HepG2 (cell line): ENCODE data around the gene BAIAP2L1. TPM values are rescaled to one million over a fixed set of nuclear protein-coding genes. Genes with fewer than 3 reads are reported as not detected.

Experiments
- CEBPG ChIP-seq: IDR thresholded peaks from 2 replicates; pipeline ENCODE4 v1.6.1; 2016
- FOSL2 ChIP-seq: sonication (generic); formaldehyde crosslinking; IDR thresholded peaks from 2 replicates; pipeline ENCODE4 v1.4.0; 2020; ENCODE audit warnings: missing genetic modification reagents
- GABPA ChIP-seq, 2 experiments: IDR thresholded peaks; 2 replicates each; pipeline ENCODE4 v1.6.1; 2011 to 2016; ENCODE audit warnings: low read depth in 2 of 2, low read length in 1 of 2, missing biosample characterization in 1 of 2, missing genetic modification characterization in 1 of 2
- GABPB1 ChIP-seq: IDR thresholded peaks from 2 replicates; pipeline ENCODE4 v1.6.1; 2016; ENCODE audit warnings: mild to moderate bottlenecking, missing genetic modification reagents, moderate library complexity, missing compliant biosample characterization
- HOXA3 ChIP-seq: sonication (generic); formaldehyde crosslinking; IDR thresholded peaks from 2 replicates; pipeline ENCODE4 v1.5.0; 2020; ENCODE audit warnings: missing genetic modification reagents
- IRX3 ChIP-seq: sonication (generic); formaldehyde crosslinking; IDR thresholded peaks from 2 replicates; pipeline ENCODE4 v1.8.1; 2023; ENCODE audit warnings: mild to moderate bottlenecking, low read depth, missing genetic modification reagents, borderline replicate concordance
- NFYC ChIP-seq: IDR thresholded peaks from 2 replicates; pipeline ENCODE4 v1.6.1; 2016; ENCODE audit warnings: missing genetic modification reagents, missing compliant biosample characterization
- NR2C2 ChIP-seq: sonication (generic); formaldehyde crosslinking; IDR thresholded peaks from 2 replicates; pipeline ENCODE4 v1.4.0; 2020; ENCODE audit warnings: missing genetic modification reagents, mild to moderate bottlenecking, moderate library complexity, borderline replicate concordance
- PCBP2 ChIP-seq: fragments of 200-400 bp; formaldehyde crosslinking; optimal IDR thresholded peaks from 2 replicates; pipeline ENCODE3; 2018; ENCODE audit warnings: low read length, low read depth; ENCODE audit not compliant: poor library complexity, severe bottlenecking
- PHF20 ChIP-seq: sonication (generic); formaldehyde crosslinking; IDR thresholded peaks from 2 replicates; pipeline ENCODE4 v1.5.0; 2020; ENCODE audit warnings: mild to moderate bottlenecking, missing genetic modification reagents
- PHF5A ChIP-seq: IDR thresholded peaks from one replicate; pipeline ENCODE4 v1.6.1; 2018; ENCODE audit warnings: low read depth, missing genetic modification reagents; ENCODE audit not compliant: unreplicated experiment
- SP4 ChIP-seq: sonication (generic); formaldehyde crosslinking; IDR thresholded peaks from 2 replicates; pipeline ENCODE4 v1.8.1; 2023; ENCODE audit warnings: mild to moderate bottlenecking, missing genetic modification reagents
- TCF7 ChIP-seq: sonication (generic); IDR thresholded peaks from 2 replicates; pipeline ENCODE4 v1.6.1; 2016; ENCODE audit warnings: antibody characterized with exemption, low read depth
- TRIM22 ChIP-seq: fragments of 450-650 bp; IDR thresholded peaks from 2 replicates; pipeline ENCODE4 v1.6.1; 2017
- ZNF138 ChIP-seq: sonication (generic); formaldehyde crosslinking; IDR thresholded peaks from 2 replicates; pipeline ENCODE4 v1.5.0; 2020; ENCODE audit warnings: mild to moderate bottlenecking, low read depth, missing genetic modification reagents
- ZNF142 ChIP-seq: sonication (generic); formaldehyde crosslinking; IDR thresholded peaks from 2 replicates; pipeline ENCODE4 v1.4.0; 2020; ENCODE audit warnings: missing genetic modification reagents
- ZNF224 ChIP-seq: sonication (generic); formaldehyde crosslinking; IDR thresholded peaks from 2 replicates; pipeline ENCODE4 v1.5.0; 2020; ENCODE audit warnings: mild to moderate bottlenecking, missing genetic modification reagents
- ZNF225 ChIP-seq: sonication (generic); formaldehyde crosslinking; IDR thresholded peaks from 2 replicates; pipeline ENCODE4 v1.4.0; 2020; ENCODE audit warnings: mild to moderate bottlenecking, missing genetic modification reagents
- ZNF317 ChIP-seq: sonication (generic); formaldehyde crosslinking; IDR thresholded peaks from 2 replicates; pipeline ENCODE4 v1.5.0; 2020; ENCODE audit warnings: mild to moderate bottlenecking, missing genetic modification reagents
- ZNF75D ChIP-seq: sonication (generic); formaldehyde crosslinking; IDR thresholded peaks from 2 replicates; pipeline ENCODE4 v1.8.1; 2023; ENCODE audit warnings: missing genetic modification reagents, mild to moderate bottlenecking, borderline replicate concordance
- ZNF850 ChIP-seq: sonication (generic); formaldehyde crosslinking; conservative IDR thresholded peaks from 2 replicates; pipeline ENCODE4 v1.9.0; 2021; ENCODE audit warnings: mild to moderate bottlenecking, missing genetic modification reagents
- ZNF878 ChIP-seq: sonication (generic); formaldehyde crosslinking; IDR thresholded peaks from 2 replicates; pipeline ENCODE4 v1.8.1; 2023; ENCODE audit warnings: mild to moderate bottlenecking, missing genetic modification reagents, moderate library complexity
- polyA plus RNA-seq, 8 experiments: library from polyadenylated mRNA; depleted of rRNA in 3 of 8; stranded (reverse) in 7 of 8; unstranded in 1 of 8; fragments of >200 nt; fragmentation: Illumina TruSeq in 4 of 8; extraction: Trizol in 4 of 8; gene quantifications; 2 replicates each; pipeline versions ENCODE4 v1.2.1 to v1.2.3, GENCODE V29; 2011 to 2016; ENCODE audit warnings: low read depth in 4 of 8, missing spikeins in 1 of 8, mixed read lengths in 1 of 8; ENCODE audit not compliant: insufficient read depth in 1 of 8
- total RNA-seq, 5 experiments: library from RNA; depleted of rRNA; stranded (reverse); fragments of >200 nt; fragmentation: Illumina TruSeq; extraction: Trizol; gene quantifications; 2 replicates each; pipeline ENCODE4 v1.2.3, GENCODE V29; 2016; ENCODE audit warnings: low read depth in 1 of 5
- TF ChIP-seq, protein P1 (sequence below): sonication (generic); formaldehyde crosslinking; IDR thresholded peaks from 2 replicates; pipeline ENCODE4 v1.5.1; 2020; ENCODE audit warnings: mild to moderate bottlenecking, missing genetic modification reagents, moderate library complexity

The BAIAP2L1 gene
- total and polyA plus RNA-seq, 2 of the 13 experiments (the other 11 are each of a cell fraction or from before 2014, with no cell fraction given), result 13.0 to 21.5 TPM

DNA sequence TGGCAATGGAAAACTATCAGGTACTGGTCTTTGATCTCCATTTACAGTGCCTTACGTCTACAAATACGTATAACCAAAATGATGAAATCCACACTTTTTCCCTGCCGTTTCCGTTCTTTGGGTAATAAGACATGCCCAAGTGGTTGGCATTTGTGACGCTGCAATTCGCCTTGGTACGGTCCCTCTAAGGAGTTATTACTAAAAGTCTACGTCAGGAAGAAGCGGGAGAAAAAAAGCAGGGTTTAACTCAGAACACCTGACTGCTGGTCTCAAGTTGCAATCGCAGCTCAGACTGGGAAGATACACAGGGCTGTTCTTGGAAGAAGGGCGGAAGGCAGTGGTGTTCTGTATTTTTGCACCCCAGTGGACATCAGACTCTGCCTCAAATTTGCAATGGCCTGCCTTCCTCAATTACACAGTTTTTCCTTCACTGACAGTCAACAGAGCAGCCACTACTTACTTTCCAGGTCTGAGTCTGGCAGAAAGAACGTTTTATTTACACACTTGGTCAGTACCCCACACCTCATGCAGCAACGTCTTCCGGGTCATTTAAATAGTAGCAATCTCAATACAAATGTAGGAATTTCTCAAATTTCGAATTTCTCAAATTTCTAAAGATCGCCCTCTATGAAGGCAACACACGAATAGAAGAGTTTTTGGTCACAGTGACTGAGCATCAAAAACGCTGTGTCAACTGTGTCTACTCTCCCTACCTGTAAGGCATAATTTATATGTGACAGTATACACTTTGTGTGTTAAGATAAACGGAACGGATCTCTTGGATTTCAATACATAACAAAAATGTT, 2.1 kb downstream of the BAIAP2L1 start (continued):
- TF ChIP-seq ZNF142 (CRISPR knock-in tag) (no peak), SP4 (CRISPR knock-in tag) (no peak), PHF20 (no peak), NR2C2 (CRISPR knock-in tag) (peak; percentile 47; the same call in 1 of the 2 replicates), ZNF138 (CRISPR knock-in tag) (no peak), IRX3 (CRISPR knock-in tag) (no peak), GABPA (IDR thresholded peaks at IDR 0.05; ENCODE audit: low read depth, low read length) (no peak), GABPA (CRISPR knock-in tag; IDR thresholded peaks at IDR 0.05; ENCODE audit: low read depth) (peak; percentile 59), FOSL2 (no peak), CEBPG (CRISPR knock-in tag) (no peak), ZNF225 (CRISPR knock-in tag) (no peak), GABPB1 (CRISPR knock-in tag) (peak; percentile 46; the same call in 1 of the 2 replicates), ZNF317 (CRISPR knock-in tag) (no peak), ZNF850 (CRISPR knock-in tag) (no peak), TRIM22 (no peak), ZNF878 (no peak), NFYC (CRISPR knock-in tag) (no peak), ZNF75D (CRISPR knock-in tag) (no peak), HOXA3 (CRISPR knock-in tag) (no peak), TCF7 (peak; percentile 15; the same call in 1 of the 2 replicates), PCBP2 (no peak), ZNF224 (no peak), PHF5A (CRISPR knock-in tag) (no peak)
- TF ChIP-seq, protein P1, sequence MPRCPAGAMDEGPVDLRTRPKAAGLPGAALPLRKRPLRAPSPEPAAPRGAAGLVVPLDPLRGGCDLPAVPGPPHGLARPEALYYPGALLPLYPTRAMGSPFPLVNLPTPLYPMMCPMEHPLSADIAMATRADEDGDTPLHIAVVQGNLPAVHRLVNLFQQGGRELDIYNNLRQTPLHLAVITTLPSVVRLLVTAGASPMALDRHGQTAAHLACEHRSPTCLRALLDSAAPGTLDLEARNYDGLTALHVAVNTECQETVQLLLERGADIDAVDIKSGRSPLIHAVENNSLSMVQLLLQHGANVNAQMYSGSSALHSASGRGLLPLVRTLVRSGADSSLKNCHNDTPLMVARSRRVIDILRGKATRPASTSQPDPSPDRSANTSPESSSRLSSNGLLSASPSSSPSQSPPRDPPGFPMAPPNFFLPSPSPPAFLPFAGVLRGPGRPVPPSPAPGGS (CRISPR knock-in tag), result no peak
